Cardiac muscle cell (in vitro differentiated cells and primary cell): ENCODE measurements around the gene TNRC6C. TPM values are rescaled to one million over a fixed set of nuclear protein-coding genes. Genes with fewer than 3 reads are reported as not detected.

Experiments used
- DNase-seq, 2 donors: peaks; one replicate each; pipeline versions ENCODE4 v3.0.0 to v3.0.0-alpha.2; 2010 to 2017; ENCODE audit warnings: low read depth in 1 of 2, low spot score in 1 of 2
- H3K27ac ChIP-seq: fragments of 200-600 bp; sonication (generic); 2 replicates; pipeline ENCODE4 v1.5.1; 2016
- H3K27me3 ChIP-seq: fragments of 200-600 bp; sonication (generic); 2 replicates; pipeline ENCODE4 v1.6.0; 2016; ENCODE audit warnings: control low read depth
- H3K36me3 ChIP-seq: fragments of 200-600 bp; sonication (generic); 2 replicates; pipeline ENCODE4 v1.5.1; 2016; ENCODE audit warnings: control low read depth
- H3K4me1 ChIP-seq: fragments of 200-600 bp; sonication (generic); 2 replicates; pipeline ENCODE4 v1.8.1; 2017; ENCODE audit warnings: low read depth, mild to moderate bottlenecking, mixed run types
- H3K4me3 ChIP-seq: fragments of 200-600 bp; sonication (generic); 2 replicates; pipeline ENCODE4 v1.5.1; 2016; ENCODE audit warnings: mild to moderate bottlenecking
- H3K9me3 ChIP-seq: fragments of 200-600 bp; sonication (generic); 2 replicates; pipeline ENCODE4 v1.5.1; 2017; ENCODE audit warnings: low read depth, mild to moderate bottlenecking, control low read depth
- polyA plus RNA-seq: library from polyadenylated mRNA; unstranded; fragments of >200 nt; fragmentation: Nextera tagmentation; extraction: Ambion mirVana; gene quantifications from 2 replicates; pipeline ENCODE4 v1.2.1, GENCODE V29; 2016
- total RNA-seq: library from RNA; depleted of rRNA; stranded (reverse); fragments of >200 nt; gene quantifications from 2 replicates; pipeline ENCODE4 v1.2.3, GENCODE V29; 2016
- TF ChIP-seq, protein P1 (sequence below): IDR thresholded peaks from 2 replicates; pipeline ENCODE4 v1.5.1; 2012; ENCODE audit warnings: low read depth, mild to moderate bottlenecking, low read length

The TNRC6C gene
- total and polyA plus RNA-seq, 2 experiments from 2014 or later: 6.5 to 13.3 TPM

DNA sequence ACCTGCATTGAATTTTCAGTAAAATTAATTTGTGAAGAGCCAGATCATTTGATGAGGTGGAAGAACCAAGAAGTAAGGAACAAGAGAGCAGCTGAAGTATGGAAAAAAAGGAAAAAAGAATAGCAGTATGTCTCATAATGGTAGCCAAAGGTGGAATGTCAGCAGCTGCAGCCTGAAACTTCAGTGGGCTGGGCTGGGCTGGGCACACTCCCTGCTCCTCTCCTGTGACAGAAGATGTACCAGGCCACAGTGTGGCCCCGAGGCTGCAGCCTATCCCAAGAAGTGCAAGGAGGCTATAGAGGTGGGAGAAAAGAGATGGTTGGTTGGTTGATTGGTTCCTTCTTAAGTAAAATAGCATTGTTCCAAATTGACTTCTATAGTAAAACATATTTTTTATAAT, 84.5 kb downstream of the TNRC6C start:
- Histone ChIP-seq H3K4me3 (no peak overlapping the region), H3K27ac (no peak overlapping the region), H3K36me3 (no peaks in the 10 kb centered on the region), H3K27me3 (no peaks in the 10 kb centered on the region), H3K9me3 (no peaks in the 10 kb centered on the region), H3K4me1 (no peaks in the 10 kb centered on the region)
- TF ChIP-seq, protein P1, sequence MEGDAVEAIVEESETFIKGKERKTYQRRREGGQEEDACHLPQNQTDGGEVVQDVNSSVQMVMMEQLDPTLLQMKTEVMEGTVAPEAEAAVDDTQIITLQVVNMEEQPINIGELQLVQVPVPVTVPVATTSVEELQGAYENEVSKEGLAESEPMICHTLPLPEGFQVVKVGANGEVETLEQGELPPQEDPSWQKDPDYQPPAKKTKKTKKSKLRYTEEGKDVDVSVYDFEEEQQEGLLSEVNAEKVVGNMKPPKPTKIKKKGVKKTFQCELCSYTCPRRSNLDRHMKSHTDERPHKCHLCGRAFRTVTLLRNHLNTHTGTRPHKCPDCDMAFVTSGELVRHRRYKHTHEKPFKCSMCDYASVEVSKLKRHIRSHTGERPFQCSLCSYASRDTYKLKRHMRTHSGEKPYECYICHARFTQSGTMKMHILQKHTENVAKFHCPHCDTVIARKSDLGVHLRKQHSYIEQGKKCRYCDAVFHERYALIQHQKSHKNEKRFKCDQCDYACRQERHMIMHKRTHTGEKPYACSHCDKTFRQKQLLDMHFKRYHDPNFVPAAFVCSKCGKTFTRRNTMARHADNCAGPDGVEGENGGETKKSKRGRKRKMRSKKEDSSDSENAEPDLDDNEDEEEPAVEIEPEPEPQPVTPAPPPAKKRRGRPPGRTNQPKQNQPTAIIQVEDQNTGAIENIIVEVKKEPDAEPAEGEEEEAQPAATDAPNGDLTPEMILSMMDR: no peak
- DNase-seq: no peak

DNA sequence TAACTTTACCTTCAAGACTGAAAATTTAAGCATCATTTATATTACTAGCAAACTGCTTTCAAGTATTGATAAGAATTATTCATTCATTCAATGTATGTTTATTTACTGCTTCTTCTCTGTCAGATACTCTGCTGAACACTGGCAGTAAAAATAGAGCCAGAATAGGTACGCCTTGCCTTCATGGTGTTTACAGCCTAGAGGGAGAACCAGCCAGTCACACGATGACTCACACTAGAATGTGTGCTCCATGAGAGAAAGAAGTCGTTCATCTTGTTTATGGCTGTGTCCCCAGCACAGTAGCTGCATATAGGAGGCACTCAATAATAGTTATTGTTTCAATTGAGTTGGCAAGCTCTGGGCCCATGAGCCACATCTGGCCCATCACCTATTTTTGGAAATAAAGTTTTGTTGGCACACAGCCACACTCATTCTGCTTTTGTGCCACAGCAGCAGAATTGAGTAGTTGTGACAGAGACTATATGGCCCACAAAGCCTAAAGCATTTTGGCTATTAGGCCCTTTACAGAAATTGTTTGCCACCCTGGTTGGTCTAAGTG, 85.9 kb downstream of the TNRC6C start:
- H3K27ac ChIP-seq: no peak overlapping the region
- TF ChIP-seq, protein P1: no peak
- no peak overlapping the region for H3K4me3 ChIP-seq
- no peaks in the 10 kb centered on the region for H3K27me3 ChIP-seq
- peaks cover 6% of the 10 kb centered on the region for H3K36me3 ChIP-seq
- no peaks in the 10 kb centered on the region for H3K4me1 ChIP-seq
- DNase-seq: no peak
- no peaks in the 10 kb centered on the region for H3K9me3 ChIP-seq

DNA sequence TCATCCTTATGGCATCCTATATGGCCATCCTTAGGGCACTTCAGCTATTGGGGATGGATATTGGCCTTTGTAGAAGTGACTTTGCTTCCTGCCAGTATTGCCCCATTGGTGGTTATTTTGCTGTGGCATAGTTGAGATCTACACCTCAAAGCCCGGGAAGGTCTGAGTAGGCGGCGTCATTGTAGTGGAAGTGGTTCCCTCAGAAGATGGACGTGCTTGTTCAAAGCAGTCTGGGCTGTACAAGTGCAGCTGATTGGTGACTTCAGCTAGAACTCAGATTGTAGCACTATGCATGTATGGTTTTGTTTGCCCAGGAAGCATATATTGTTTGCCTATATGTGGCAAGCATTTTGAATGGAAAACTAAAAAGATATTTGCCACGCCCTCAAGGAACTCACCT, 86.8 kb downstream of the TNRC6C start:
- Histone ChIP-seq H3K9me3 (no peaks in the 10 kb centered on the region), H3K27ac (no peak overlapping the region), H3K27me3 (no peaks in the 10 kb centered on the region), H3K36me3 (peaks cover 12% of the 10 kb centered on the region), H3K4me3 (no peak overlapping the region), H3K4me1 (no peaks in the 10 kb centered on the region)
- no peak for DNase-seq
- TF ChIP-seq, protein P1: no peak

DNA sequence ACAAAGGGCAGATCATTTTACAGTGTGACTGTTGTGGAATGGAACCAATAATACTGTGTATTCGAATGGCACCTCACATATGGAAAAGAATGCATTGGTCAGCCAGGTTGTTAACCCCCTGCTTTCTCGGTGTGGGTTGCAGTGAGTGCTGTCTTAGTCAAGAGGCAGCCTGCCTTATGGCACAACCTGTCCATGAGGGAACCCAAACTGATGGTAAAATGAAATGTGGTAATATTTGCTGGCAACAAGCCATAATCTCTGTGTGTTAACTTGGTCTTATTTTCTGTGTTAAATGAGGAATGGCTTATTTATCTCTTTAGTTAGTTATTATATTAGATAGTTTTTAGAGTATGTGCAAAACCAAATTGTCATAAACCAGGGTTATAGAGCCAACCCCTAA, 88.4 kb downstream of the TNRC6C start:
- DNase-seq: peak in 1 of 2 donors; percentile 5
- Histone ChIP-seq H3K36me3 (peaks cover 12% of the 10 kb centered on the region), H3K27ac (no peak overlapping the region), H3K9me3 (no peaks in the 10 kb centered on the region), H3K27me3 (no peaks in the 10 kb centered on the region), H3K4me3 (no peak overlapping the region), H3K4me1 (no peaks in the 10 kb centered on the region)
- TF ChIP-seq, protein P1: no peak

DNA sequence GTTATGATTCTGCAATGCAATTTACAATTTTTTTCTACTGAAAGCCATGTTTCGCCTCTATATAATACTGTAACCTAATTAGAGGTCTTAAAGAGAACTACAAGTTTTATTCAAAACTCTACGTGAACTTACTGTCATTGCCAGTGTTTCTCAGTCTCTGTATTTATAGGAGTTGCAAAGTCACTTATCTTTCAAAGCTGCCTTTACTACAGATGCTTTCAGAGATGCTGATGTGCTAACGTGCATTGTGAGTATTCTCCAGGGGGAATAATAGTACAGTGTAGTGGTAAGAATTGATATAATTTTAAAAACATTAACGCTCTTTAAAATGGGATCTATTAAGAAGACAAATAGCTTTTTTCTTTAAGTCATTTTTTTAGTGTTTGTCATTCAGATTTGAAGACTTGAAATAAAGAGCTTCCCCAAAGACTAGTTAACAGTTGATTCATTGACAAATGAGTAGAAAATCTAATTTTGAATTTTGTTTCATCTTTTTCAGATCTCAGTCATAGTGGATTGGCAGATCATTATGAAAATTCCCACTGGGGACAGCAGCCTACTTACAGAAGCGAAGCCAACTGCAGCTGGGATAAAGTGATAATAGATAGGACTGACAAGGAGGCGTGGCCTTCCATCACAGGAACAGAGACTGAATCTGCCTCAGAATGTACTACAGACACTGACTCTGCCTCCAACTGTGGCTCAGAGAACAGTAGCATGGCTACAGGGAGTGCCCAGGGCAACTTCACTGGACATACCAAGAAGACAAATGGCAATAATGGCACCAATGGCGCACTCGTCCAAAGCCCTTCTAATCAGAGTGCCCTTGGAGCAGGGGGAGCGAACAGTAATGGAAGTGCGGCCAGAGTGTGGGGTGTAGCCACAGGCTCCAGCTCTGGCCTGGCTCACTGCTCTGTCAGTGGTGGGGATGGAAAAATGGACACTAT, 90.1 kb downstream of the TNRC6C start:
- no peak for DNase-seq
- Histone ChIP-seq H3K9me3 (no peaks in the 10 kb centered on the region), H3K4me1 (no peaks in the 10 kb centered on the region), H3K4me3 (no peak overlapping the region), H3K27ac (no peak overlapping the region), H3K27me3 (no peaks in the 10 kb centered on the region), H3K36me3 (peaks cover 12% of the 10 kb centered on the region)
- TF ChIP-seq, protein P1: no peak
